ENCODE results near the gene DISC1. TPM values are rescaled to one million over a fixed set of nuclear protein-coding genes. Genes with fewer than 3 reads are reported as not detected.

Gene DISC1
- total and polyA plus RNA-seq, 2 experiments from 2014 or later = 2.1 to 6.5 TPM

- TF ChIP-seq EZH2 (IDR thresholded peaks at IDR 0.05; ENCODE audit: low read depth, unreplicated experiment) (no peak), ZNF114 (CRISPR knock-in tag; IDR thresholded peaks at IDR 0.05) (no peak)
Measured at GRCh38 chr1:231850786-231851185, 224.2 kb downstream of the DISC1 start (continued).

GRCh38 chr1:231853588-231854207 lies 227.1 kb downstream of the DISC1 start:
- Histone ChIP-seq H4K20me1 (replicated peaks; ENCODE audit: insufficient read depth) (no peaks in the 10 kb centered on the region), H3K36me3 (ENCODE audit: insufficient read depth) (no peaks in the 10 kb centered on the region), H3K27ac (ENCODE audit: low read depth) (no peak overlapping the region), H3F3A (replicated peaks; ENCODE audit: low read depth) (no peaks in the 10 kb centered on the region), H3K9me2 (ENCODE audit: insufficient read depth) (no peaks in the 10 kb centered on the region), H3K4me3 (no peak overlapping the region), H3K79me2 (replicated peaks; ENCODE audit: insufficient read depth) (no peaks in the 10 kb centered on the region), H2AFZ (no peak overlapping the region), H3K4me1 (ENCODE audit: insufficient read depth) (no peaks in the 10 kb centered on the region), H3K4me2 (no peak overlapping the region), H3K27me3 (ENCODE audit: insufficient read depth) (no peaks in the 10 kb centered on the region)
- Mint-ChIP-seq H3K4me1 (peaks cover 26% of the 10 kb centered on the region), H3K27ac (no peak overlapping the region), H3K27me3 (ENCODE audit: insufficient read depth, low read depth, poor library complexity) (peaks cover 3% of the 10 kb centered on the region), H3K36me3 (ENCODE audit: low read depth) (no peaks in the 10 kb centered on the region), H3K9me3 (no peaks in the 10 kb centered on the region), H3K4me3 (no peak overlapping the region)
- ATAC-seq = no peak
- DNase-seq (ENCODE audit: low spot score) = no peak
- no peak for TF ChIP-seq NANOG (IDR thresholded peaks at IDR 0.05; ENCODE audit: borderline replicate concordance)

- H3K4me3 Mint-ChIP-seq = no peak overlapping the region
- H2AFZ ChIP-seq = no peak overlapping the region
- no peak overlapping the region for H3K4me3 ChIP-seq
- H3K36me3 ChIP-seq (ENCODE audit: insufficient read depth) = no peaks in the 10 kb centered on the region
- H3K27ac ChIP-seq (ENCODE audit: low read depth) = no peak overlapping the region
- H3K36me3 Mint-ChIP-seq (ENCODE audit: low read depth) = no peaks in the 10 kb centered on the region
- H3K9me3 Mint-ChIP-seq = no peaks in the 10 kb centered on the region
- peaks cover 26% of the 10 kb centered on the region for H3K4me1 Mint-ChIP-seq
- 0 out of 2 replicates have a peak, but pooled peaks cover 2% of the 10 kb centered on the region for H3K9me2 ChIP-seq (ENCODE audit: insufficient read depth)
- no peak overlapping the region for H3K4me2 ChIP-seq
- no peaks in the 10 kb centered on the region for H3K27me3 ChIP-seq (ENCODE audit: insufficient read depth)
- ATAC-seq (no peak), DNase-seq (ENCODE audit: low spot score) (no peak)
- H3K79me2 ChIP-seq (replicated peaks; ENCODE audit: insufficient read depth) = no peaks in the 10 kb centered on the region
- H3F3A ChIP-seq (replicated peaks; ENCODE audit: low read depth) = no peaks in the 10 kb centered on the region
- peaks cover 3% of the 10 kb centered on the region for H3K27me3 Mint-ChIP-seq (ENCODE audit: insufficient read depth, low read depth, poor library complexity)
- H3K27ac Mint-ChIP-seq = no peak overlapping the region
- no peaks in the 10 kb centered on the region for H3K4me1 ChIP-seq (ENCODE audit: insufficient read depth)
- H4K20me1 ChIP-seq (replicated peaks; ENCODE audit: insufficient read depth) = no peaks in the 10 kb centered on the region
- TF ChIP-seq ZNF114 (CRISPR knock-in tag; IDR thresholded peaks at IDR 0.05) = no peak
- TF ChIP-seq, protein P1, sequence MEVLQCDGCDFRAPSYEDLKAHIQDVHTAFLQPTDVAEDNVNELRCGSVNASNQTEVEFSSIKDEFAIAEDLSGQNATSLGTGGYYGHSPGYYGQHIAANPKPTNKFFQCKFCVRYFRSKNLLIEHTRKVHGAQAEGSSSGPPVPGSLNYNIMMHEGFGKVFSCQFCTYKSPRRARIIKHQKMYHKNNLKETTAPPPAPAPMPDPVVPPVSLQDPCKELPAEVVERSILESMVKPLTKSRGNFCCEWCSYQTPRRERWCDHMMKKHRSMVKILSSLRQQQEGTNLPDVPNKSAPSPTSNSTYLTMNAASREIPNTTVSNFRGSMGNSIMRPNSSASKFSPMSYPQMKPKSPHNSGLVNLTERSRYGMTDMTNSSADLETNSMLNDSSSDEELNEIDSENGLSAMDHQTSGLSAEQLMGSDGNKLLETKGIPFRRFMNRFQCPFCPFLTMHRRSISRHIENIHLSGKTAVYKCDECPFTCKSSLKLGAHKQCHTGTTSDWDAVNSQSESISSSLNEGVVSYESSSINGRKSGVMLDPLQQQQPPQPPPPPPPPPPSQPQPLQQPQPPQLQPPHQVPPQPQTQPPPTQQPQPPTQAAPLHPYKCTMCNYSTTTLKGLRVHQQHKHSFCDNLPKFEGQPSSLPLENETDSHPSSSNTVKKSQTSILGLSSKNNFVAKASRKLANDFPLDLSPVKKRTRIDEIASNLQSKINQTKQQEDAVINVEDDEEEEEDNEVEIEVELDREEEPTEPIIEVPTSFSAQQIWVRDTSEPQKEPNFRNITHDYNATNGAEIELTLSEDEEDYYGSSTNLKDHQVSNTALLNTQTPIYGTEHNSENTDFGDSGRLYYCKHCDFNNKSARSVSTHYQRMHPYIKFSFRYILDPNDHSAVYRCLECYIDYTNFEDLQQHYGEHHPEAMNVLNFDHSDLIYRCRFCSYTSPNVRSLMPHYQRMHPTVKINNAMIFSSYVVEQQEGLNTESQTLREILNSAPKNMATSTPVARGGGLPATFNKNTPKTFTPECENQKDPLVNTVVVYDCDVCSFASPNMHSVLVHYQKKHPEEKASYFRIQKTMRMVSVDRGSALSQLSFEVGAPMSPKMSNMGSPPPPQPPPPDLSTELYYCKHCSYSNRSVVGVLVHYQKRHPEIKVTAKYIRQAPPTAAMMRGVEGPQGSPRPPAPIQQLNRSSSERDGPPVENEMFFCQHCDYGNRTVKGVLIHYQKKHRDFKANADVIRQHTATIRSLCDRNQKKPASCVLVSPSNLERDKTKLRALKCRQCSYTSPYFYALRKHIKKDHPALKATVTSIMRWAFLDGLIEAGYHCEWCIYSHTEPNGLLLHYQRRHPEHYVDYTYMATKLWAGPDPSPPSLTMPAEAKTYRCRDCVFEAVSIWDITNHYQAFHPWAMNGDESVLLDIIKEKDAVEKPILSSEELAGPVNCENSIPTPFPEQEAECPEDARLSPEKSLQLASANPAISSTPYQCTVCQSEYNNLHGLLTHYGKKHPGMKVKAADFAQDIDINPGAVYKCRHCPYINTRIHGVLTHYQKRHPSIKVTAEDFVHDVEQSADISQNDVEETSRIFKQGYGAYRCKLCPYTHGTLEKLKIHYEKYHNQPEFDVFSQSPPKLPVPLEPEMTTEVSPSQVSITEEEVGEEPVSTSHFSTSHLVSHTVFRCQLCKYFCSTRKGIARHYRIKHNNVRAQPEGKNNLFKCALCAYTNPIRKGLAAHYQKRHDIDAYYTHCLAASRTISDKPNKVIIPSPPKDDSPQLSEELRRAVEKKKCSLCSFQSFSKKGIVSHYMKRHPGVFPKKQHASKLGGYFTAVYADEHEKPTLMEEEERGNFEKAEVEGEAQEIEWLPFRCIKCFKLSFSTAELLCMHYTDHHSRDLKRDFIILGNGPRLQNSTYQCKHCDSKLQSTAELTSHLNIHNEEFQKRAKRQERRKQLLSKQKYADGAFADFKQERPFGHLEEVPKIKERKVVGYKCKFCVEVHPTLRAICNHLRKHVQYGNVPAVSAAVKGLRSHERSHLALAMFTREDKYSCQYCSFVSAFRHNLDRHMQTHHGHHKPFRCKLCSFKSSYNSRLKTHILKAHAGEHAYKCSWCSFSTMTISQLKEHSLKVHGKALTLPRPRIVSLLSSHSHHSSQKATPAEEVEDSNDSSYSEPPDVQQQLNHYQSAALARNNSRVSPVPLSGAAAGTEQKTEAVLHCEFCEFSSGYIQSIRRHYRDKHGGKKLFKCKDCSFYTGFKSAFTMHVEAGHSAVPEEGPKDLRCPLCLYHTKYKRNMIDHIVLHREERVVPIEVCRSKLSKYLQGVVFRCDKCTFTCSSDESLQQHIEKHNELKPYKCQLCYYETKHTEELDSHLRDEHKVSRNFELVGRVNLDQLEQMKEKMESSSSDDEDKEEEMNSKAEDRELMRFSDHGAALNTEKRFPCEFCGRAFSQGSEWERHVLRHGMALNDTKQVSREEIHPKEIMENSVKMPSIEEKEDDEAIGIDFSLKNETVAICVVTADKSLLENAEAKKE (CRISPR knock-in tag; IDR thresholded peaks at IDR 0.05) = no peak
- no peak for TF ChIP-seq POLR2AphosphoS5 (IDR thresholded peaks at IDR 0.05; ENCODE audit: low read depth)
- no peak for TF ChIP-seq REST (IDR thresholded peaks at IDR 0.05; ENCODE audit: unreplicated experiment)
- no peak for TF ChIP-seq ZNF331 (CRISPR knock-in tag; IDR thresholded peaks at IDR 0.05; ENCODE audit: low read depth)
- no peak for TF ChIP-seq NANOG (IDR thresholded peaks at IDR 0.05; ENCODE audit: borderline replicate concordance)
- TF ChIP-seq EZH2 (IDR thresholded peaks at IDR 0.05; ENCODE audit: low read depth, unreplicated experiment) = no peak
- no peak for TF ChIP-seq JUNB (IDR thresholded peaks at IDR 0.05; ENCODE audit: unreplicated experiment)
- no peak for TF ChIP-seq CREB1 (CRISPR knock-in tag; IDR thresholded peaks at IDR 0.05; ENCODE audit: low read depth)
Measured at GRCh38 chr1:231855361-231855760, 228.8 kb downstream of the DISC1 start.
